ENCODE results near the gene ARHGAP42.

The ARHGAP42 gene

DNA sequence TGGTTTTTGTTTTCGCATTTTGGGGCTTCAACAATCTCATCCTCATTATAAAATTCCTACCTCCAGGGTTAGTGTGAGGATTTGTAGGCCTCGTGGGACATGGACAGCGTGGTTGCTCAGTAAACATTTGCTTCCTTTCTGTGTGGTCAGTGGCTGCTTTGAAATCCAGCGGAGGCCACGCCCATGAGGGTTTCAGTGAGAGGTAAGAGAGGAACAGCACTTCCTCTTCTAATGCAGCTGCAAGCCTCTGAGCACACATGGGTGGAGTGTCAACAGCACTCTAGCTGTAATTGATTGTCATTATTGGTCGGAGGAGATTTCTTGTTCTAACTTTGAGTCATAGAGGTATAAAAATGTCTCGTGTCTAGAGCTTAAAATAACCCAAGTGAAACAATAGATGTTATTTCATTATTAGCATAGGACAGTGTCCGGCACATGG, 6.0 kb upstream of the ARHGAP42 start:
- Histone ChIP-seq H3K79me2 (ENCODE audit: insufficient read depth, low read length) (no peaks in the 10 kb centered on the region), H3K4me1 (ENCODE audit: insufficient read depth, low read length, severe bottlenecking) (peaks cover 8% of the 10 kb centered on the region), H3K9me2 (ENCODE audit: low read depth, low read length) (no peaks in the 10 kb centered on the region), H4K20me1 (ENCODE audit: insufficient read depth, low read length) (no peaks in the 10 kb centered on the region), H2AFZ (ENCODE audit: low read length) (no peak overlapping the region), H3K36me3 (ENCODE audit: insufficient read depth, low read length) (no peaks in the 10 kb centered on the region), H3K9ac (ENCODE audit: low read length) (no peak overlapping the region), H3K27ac (ENCODE audit: low read depth, low read length, poor library complexity, severe bottlenecking) (no peak overlapping the region), H3K9me3 (ENCODE audit: low read length) (no peaks in the 10 kb centered on the region), H3F3A (ENCODE audit: insufficient read depth, low read length) (no peaks in the 10 kb centered on the region), H3K27me3 (ENCODE audit: insufficient read depth, low read length) (no peaks in the 10 kb centered on the region), H3K4me2 (ENCODE audit: low read length) (peak overlapping the region; percentile 33; the same call in 1 of the 2 replicates), H3K4me3 (ENCODE audit: low read depth, low read length, poor library complexity, severe bottlenecking) (no peak overlapping the region)
- no peak for TF ChIP-seq EZH2 (IDR thresholded peaks at IDR 0.05; ENCODE audit: borderline replicate concordance, low read length)
- TF ChIP-seq, protein P1, sequence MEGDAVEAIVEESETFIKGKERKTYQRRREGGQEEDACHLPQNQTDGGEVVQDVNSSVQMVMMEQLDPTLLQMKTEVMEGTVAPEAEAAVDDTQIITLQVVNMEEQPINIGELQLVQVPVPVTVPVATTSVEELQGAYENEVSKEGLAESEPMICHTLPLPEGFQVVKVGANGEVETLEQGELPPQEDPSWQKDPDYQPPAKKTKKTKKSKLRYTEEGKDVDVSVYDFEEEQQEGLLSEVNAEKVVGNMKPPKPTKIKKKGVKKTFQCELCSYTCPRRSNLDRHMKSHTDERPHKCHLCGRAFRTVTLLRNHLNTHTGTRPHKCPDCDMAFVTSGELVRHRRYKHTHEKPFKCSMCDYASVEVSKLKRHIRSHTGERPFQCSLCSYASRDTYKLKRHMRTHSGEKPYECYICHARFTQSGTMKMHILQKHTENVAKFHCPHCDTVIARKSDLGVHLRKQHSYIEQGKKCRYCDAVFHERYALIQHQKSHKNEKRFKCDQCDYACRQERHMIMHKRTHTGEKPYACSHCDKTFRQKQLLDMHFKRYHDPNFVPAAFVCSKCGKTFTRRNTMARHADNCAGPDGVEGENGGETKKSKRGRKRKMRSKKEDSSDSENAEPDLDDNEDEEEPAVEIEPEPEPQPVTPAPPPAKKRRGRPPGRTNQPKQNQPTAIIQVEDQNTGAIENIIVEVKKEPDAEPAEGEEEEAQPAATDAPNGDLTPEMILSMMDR (IDR thresholded peaks at IDR 0.05; ENCODE audit: low read length) = no peak

DNA sequence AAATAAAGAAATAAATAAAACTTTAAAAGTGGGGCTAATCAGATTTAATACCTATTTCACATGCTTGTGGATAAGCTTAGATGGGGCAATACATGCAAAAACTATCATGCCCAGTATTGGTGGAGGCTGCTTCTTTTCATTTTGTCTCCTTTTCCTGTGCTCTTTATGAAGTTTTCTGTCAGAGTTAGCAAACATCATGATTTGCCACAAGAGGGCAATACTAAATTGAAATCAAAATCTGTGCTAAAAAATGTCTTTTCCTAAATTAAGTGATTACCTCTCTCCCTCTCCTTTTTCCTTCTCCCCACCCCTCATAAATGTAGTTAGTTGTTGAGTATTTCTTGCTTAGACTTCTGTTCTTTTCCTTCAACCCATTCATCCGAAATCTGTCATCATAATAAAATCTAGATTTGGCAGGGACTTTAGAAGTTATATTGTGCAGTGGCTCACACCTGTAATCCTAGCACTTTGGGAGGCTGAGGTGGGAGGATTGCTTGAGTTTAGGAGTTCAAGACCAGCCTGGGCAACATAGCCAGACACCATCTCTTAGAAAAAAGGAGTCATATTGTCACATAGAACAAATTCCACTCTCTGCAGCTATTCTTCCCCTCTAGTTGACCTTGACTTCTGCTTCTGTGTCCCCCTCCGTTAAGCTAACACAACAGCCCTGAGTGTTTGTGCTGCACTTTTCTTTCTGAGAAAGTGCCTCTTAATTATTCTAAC, 4.7 kb upstream of the ARHGAP42 start:
- Histone ChIP-seq H3K4me2 (ENCODE audit: low read length) (no peak overlapping the region), H2AFZ (ENCODE audit: low read length) (no peak overlapping the region), H3F3A (ENCODE audit: insufficient read depth, low read length) (no peaks in the 10 kb centered on the region), H3K9ac (ENCODE audit: low read length) (no peak overlapping the region), H3K4me3 (ENCODE audit: low read depth, low read length, poor library complexity, severe bottlenecking) (no peak overlapping the region), H3K4me1 (ENCODE audit: insufficient read depth, low read length, severe bottlenecking) (peaks cover 8% of the 10 kb centered on the region), H3K36me3 (ENCODE audit: insufficient read depth, low read length) (no peaks in the 10 kb centered on the region), H3K9me3 (ENCODE audit: low read length) (no peaks in the 10 kb centered on the region), H3K27ac (ENCODE audit: low read depth, low read length, poor library complexity, severe bottlenecking) (no peak overlapping the region), H3K27me3 (ENCODE audit: insufficient read depth, low read length) (no peaks in the 10 kb centered on the region), H3K9me2 (ENCODE audit: low read depth, low read length) (no peaks in the 10 kb centered on the region), H4K20me1 (ENCODE audit: insufficient read depth, low read length) (no peaks in the 10 kb centered on the region), H3K79me2 (ENCODE audit: insufficient read depth, low read length) (no peaks in the 10 kb centered on the region)
- TF ChIP-seq, protein P1 (IDR thresholded peaks at IDR 0.05; ENCODE audit: low read length) = peak; percentile 40
- no peak for TF ChIP-seq EZH2 (IDR thresholded peaks at IDR 0.05; ENCODE audit: borderline replicate concordance, low read length)

DNA sequence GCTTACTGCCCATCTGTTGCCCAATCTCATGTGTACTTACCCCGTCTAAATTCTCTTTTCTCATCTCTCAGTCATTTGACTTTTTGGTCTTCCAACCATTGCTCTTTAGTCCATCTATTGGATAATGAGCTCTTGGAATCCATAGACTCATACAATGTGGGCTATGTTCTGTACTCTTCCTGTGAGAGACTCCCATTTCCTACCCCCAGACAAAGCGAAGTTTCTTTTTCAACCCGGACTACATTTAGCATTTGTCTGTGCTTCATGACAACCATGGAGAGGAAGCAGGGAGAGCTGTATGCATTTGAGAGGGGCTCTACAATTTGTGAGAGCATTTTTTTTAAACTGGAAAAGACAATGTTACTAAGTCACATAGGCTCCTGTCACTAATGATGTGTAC, 4.0 kb upstream of the ARHGAP42 start:
- Histone ChIP-seq H3K36me3 (ENCODE audit: insufficient read depth, low read length) (no peaks in the 10 kb centered on the region), H3K4me3 (ENCODE audit: low read depth, low read length, poor library complexity, severe bottlenecking) (no peak overlapping the region), H3K4me2 (ENCODE audit: low read length) (no peak overlapping the region), H3K4me1 (ENCODE audit: insufficient read depth, low read length, severe bottlenecking) (peaks cover 9% of the 10 kb centered on the region), H4K20me1 (ENCODE audit: insufficient read depth, low read length) (no peaks in the 10 kb centered on the region), H3K9me3 (ENCODE audit: low read length) (no peaks in the 10 kb centered on the region), H3K27ac (ENCODE audit: low read depth, low read length, poor library complexity, severe bottlenecking) (no peak overlapping the region), H3K9me2 (ENCODE audit: low read depth, low read length) (no peaks in the 10 kb centered on the region), H3K9ac (ENCODE audit: low read length) (no peak overlapping the region), H3K79me2 (ENCODE audit: insufficient read depth, low read length) (no peaks in the 10 kb centered on the region), H3F3A (ENCODE audit: insufficient read depth, low read length) (no peaks in the 10 kb centered on the region), H3K27me3 (ENCODE audit: insufficient read depth, low read length) (no peaks in the 10 kb centered on the region), H2AFZ (ENCODE audit: low read length) (no peak overlapping the region)
- TF ChIP-seq, protein P1 (IDR thresholded peaks at IDR 0.05; ENCODE audit: low read length) = no peak
- TF ChIP-seq EZH2 (IDR thresholded peaks at IDR 0.05; ENCODE audit: borderline replicate concordance, low read length) = no peak

Data from OCI-LY1 (cell line).